22Rv1 (cell line): ENCODE measurements around the gene ALG12.
A peak's percentile ranks its signal among the peaks of the same experiment; 100 is the strongest.

Experiments used
- H3K27ac ChIP-seq: fragments of 450-650 bp; 2 replicates; pipeline ENCODE4 v1.5.1; 2017
- ZFX ChIP-seq: fragments of 450-650 bp; IDR thresholded peaks from 2 replicates; pipeline ENCODE4 v1.6.1; 2017; ENCODE audit warnings: antibody characterized with exemption, borderline replicate concordance
- TF ChIP-seq, protein P1 (sequence below): fragments of 450-650 bp; IDR thresholded peaks from 2 replicates; pipeline ENCODE4 v1.5.1; 2017; ENCODE audit warnings: mild to moderate bottlenecking

ALG12 gene

DNA sequence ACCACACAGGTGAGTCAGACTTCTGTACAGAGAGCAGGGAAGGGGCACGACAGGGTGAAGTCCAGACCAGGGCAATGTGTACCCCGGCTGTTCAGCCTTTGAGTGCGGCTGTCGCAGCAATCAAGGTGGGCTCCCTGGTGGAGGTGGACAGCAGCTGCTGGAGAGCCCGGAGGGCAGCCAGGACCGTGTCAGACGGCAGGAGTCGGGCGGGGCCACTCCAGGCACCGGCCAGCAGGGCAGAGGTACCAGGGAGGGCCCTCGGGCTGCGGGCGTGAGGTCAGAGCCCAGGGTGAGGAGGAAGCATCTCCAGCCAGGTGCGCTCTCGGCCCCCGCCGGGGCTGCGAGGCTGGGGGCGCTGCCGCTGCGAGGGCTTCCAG, 41.5 kb upstream of the ALG12 start:
- TF ChIP-seq ZFX = no peak
- TF ChIP-seq, protein P1, sequence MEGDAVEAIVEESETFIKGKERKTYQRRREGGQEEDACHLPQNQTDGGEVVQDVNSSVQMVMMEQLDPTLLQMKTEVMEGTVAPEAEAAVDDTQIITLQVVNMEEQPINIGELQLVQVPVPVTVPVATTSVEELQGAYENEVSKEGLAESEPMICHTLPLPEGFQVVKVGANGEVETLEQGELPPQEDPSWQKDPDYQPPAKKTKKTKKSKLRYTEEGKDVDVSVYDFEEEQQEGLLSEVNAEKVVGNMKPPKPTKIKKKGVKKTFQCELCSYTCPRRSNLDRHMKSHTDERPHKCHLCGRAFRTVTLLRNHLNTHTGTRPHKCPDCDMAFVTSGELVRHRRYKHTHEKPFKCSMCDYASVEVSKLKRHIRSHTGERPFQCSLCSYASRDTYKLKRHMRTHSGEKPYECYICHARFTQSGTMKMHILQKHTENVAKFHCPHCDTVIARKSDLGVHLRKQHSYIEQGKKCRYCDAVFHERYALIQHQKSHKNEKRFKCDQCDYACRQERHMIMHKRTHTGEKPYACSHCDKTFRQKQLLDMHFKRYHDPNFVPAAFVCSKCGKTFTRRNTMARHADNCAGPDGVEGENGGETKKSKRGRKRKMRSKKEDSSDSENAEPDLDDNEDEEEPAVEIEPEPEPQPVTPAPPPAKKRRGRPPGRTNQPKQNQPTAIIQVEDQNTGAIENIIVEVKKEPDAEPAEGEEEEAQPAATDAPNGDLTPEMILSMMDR = no peak
- H3K27ac ChIP-seq = peak overlapping the region; percentile 98

DNA sequence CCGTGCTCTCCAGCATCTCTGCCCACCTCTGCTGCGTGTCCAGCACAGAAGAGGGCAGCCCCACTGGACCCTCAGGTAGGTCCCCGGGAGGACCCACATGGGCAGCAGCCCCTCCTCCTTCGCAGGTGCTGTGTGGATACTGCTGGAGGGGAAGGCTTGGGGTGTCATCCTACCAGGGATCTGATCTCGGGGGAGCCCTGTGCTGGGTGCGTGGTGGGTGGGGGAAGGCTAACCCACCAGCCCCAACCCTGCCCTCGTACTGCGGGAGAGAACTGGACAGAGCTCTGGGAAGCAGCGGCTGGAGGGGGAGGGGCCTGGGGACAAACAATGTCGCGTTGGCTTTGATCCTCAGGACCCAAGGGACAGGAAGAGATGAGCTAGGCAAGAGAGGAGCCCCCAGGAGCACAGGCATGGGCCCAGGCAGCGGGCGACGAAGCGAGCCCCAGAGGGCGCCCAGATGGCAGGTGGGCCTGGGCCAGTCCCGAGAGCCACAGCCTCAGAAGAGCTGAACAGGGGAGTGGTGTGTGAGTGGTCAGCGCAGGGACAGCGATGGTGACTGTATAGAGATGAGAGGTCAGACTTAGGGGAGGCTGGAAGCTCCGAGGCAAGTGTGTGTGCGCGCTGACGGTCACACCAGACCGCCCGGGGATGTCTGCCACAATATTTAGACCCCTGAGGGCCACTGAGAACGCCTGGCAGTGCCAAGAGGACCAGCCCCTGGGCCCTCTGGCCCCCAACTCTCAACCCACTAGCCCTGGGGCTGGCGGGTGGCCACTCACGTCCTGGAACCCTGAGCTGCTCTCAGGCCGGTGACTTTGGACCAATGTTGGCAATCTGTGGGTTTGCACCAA, 40.9 kb upstream of the ALG12 start:
- H3K27ac ChIP-seq = peak overlapping the region; percentile 98
- TF ChIP-seq, protein P1 = no peak
- TF ChIP-seq ZFX = no peak

DNA sequence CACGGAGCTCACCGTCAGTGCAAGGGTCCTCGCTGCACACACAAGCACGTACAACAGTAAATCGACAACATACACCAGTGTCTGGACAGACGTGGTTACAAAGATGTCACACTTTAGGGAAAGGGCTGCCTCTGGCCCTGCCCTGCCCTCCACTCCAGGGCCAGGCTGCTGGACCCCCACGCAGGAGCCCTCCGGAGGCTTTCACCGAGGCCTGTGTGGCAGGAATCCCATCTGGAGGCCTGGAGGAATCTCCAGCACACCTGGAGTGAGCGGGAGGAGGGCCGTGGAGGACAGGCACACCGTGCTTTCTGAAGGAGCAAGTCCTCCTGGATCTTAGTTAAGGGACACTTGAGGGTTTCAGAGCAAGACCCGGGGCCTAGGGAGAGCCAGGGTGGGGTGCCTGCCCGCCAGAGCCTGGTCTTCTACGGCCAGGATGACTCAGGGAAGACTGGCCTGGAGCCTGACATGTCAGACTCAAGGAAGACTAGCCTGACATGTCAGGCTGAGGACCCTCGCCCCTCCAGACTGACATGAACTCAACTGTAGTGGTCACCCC, 40.2 kb upstream of the ALG12 start:
- peak overlapping the region; percentile 98 for H3K27ac ChIP-seq
- TF ChIP-seq ZFX = no peak
- TF ChIP-seq, protein P1 = no peak

DNA sequence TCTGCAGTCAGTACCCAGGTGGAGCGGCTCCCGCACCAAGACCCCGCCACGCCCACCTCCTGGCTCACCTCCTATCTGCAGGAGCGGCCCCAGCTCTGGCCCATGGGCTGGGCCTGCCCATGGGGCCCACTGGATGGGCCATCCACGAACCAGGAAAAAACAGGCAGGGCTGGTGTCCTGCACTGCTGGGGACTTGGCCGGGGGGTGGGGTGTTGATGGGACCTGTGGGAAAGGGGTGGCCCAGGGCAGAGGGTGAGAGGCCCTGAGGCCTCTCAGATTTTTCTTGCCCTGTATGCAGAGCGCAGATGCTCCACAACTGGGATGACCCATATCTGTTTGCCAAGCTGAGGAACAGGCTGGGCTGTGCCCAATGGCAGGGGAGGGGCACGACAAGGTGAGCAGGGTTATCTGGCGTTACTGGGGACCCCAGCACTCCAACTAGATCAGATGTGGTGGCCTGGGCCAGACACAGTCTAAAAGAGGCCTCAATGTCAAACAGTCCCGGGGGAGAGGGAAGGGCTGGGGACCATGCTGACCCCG, 39.7 kb upstream of the ALG12 start:
- TF ChIP-seq, protein P1 = no peak
- TF ChIP-seq ZFX = no peak
- peak overlapping the region; percentile 98 for H3K27ac ChIP-seq

DNA sequence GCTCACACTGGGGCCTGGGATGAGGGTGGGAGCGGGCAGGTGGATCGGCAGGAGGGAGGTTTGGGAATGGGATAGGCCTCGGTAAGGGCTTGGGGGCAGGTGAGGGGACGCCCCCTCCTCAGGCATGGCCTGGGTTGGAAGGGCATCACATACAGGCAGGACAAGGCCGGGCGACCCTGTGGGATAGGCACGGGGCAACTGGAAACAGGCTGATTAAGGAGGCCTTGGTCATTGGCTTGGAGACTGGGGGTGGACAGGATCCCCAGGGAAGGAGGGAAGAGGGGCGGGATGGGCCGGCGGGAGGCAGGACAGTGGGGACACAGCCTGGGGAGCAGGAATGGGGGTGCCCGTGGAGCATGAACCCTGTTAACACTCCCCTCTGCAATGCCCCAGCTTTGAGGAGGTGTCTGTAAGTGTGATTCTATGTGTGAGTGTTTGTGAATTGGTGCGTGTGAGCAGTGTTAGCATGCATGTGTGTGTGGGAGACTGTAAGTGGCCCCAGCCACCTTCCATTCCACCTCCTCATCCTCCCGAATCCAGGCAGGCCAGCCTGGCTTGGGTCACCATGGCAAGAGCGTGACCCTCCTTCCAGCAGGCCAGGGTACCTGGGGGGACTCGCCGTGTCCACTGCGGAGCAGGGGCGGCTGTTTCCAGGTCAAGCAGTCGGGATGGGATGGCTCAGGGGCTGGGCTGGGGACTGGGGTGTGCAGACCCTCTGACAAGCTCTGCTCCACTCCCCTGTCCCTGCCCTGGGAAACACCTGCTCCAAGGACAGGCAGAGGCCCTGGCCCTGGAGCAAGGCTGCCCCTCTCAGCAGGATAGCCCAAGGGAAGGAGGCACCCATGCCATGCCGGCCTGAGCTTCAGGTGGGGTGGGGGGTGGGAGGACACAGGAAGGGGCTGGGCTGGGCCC, 38.9 kb upstream of the ALG12 start:
- H3K27ac ChIP-seq = peak overlapping the region; percentile 99
- TF ChIP-seq, protein P1 = no peak
- no peak for TF ChIP-seq ZFX

DNA sequence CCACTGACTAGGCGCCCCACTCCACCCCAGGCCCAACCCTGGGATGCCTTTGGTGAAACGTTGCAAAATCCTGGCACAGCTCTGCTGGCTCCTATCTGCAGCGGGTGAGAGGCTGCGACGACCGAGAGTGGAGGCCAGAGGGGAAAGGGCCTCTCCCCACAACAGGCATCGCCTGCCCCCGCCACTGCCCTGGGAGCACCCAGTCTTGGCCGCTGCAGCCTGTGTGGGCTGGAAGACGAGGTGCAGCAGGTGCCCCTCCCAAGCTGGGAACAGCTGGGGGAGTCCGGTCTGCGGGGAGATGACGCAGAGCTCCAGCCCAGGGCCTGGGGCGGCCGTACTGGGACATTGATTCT, 38.2 kb upstream of the ALG12 start:
- TF ChIP-seq ZFX = no peak
- TF ChIP-seq, protein P1 = no peak
- peak overlapping the region; percentile 99 for H3K27ac ChIP-seq
